Keratinocyte (primary cell): ENCODE measurements around the gene CHL1. TPM values are rescaled to one million over a fixed set of nuclear protein-coding genes. Genes with fewer than 3 reads are reported as not detected.

Experiments
- DNase-seq: peaks from one replicate; pipeline ENCODE4 v3.0.0-alpha.2; 2011; ENCODE audit warnings: low read depth, missing footprints, low spot score
- FAIRE-seq: peaks from 2 replicates; lab custom pipeline; 2011; peaks lifted over from hg19 to GRCh38; lab: Jason Lieb, UNC
- H2AFZ ChIP-seq: 2 replicates; pipeline ENCODE4 v1.6.0; 2012; ENCODE audit warnings: low read length, control low read depth, inconsistent platforms; ENCODE audit not compliant: control insufficient read depth
- H3K27ac ChIP-seq: 2 replicates; pipeline ENCODE4 v1.5.1; 2011; ENCODE audit warnings: low read length; ENCODE audit not compliant: control insufficient read depth, insufficient read depth
- H3K27me3 ChIP-seq: 3 replicates; pipeline ENCODE4 v1.6.0; 2011; ENCODE audit warnings: low read length; ENCODE audit not compliant: control insufficient read depth, insufficient read depth; ENCODE audit errors: extremely low read depth
- H3K36me3 ChIP-seq, 2 experiments: 2 replicates in 1 of 2; 3 replicates in 1 of 2; pipeline ENCODE4 v1.5.1; 2011; ENCODE audit warnings: low read length in 2 of 2, mild to moderate bottlenecking in 1 of 2; ENCODE audit not compliant: control insufficient read depth in 2 of 2, insufficient read depth in 2 of 2; ENCODE audit errors: extremely low read depth in 1 of 2
- H3K4me1 ChIP-seq: 3 replicates; pipeline ENCODE4 v1.5.1; 2011; ENCODE audit warnings: low read length; ENCODE audit not compliant: control insufficient read depth, insufficient read depth; ENCODE audit errors: extremely low read depth
- H3K4me2 ChIP-seq: 3 replicates; pipeline ENCODE4 v1.6.0; 2011; ENCODE audit warnings: low read depth, low read length; ENCODE audit not compliant: control insufficient read depth, insufficient read depth; ENCODE audit errors: extremely low read depth
- H3K4me3 ChIP-seq, 3 experiments: fragments of 200-600 bp in 1 of 3; sonication (generic) in 1 of 3; 2 replicates in 2 of 3; 3 replicates in 1 of 3; pipeline ENCODE4 v1.5.1; 2011 to 2016; ENCODE audit warnings: low read length in 3 of 3, mild to moderate bottlenecking in 3 of 3, control low read depth in 2 of 3, inconsistent platforms in 1 of 3, low read depth in 1 of 3, mixed read lengths in 1 of 3, mixed run types in 1 of 3, moderate library complexity in 1 of 3; ENCODE audit not compliant: control insufficient read depth in 2 of 3, insufficient read depth in 2 of 3; ENCODE audit errors: extremely low read depth in 1 of 3
- H3K79me2 ChIP-seq: 2 replicates; pipeline ENCODE4 v1.6.0; 2012; ENCODE audit warnings: low read length; ENCODE audit not compliant: control insufficient read depth, insufficient read depth
- H3K9ac ChIP-seq: 3 replicates; pipeline ENCODE4 v1.6.0; 2011; ENCODE audit warnings: low read length; ENCODE audit not compliant: control insufficient read depth, insufficient read depth; ENCODE audit errors: extremely low read depth
- H3K9me1 ChIP-seq: 3 replicates; pipeline ENCODE4 v1.6.0; 2011; ENCODE audit warnings: low read length; ENCODE audit not compliant: control insufficient read depth, insufficient read depth; ENCODE audit errors: extremely low read depth
- H3K9me3 ChIP-seq: 2 replicates; pipeline ENCODE4 v1.5.1; 2012; ENCODE audit warnings: low read depth, low read length; ENCODE audit not compliant: control insufficient read depth
- H4K20me1 ChIP-seq: 3 replicates; pipeline ENCODE4 v1.6.0; 2011; ENCODE audit warnings: low read length; ENCODE audit not compliant: control insufficient read depth, insufficient read depth; ENCODE audit errors: extremely low read depth
- CTCF ChIP-seq, 3 experiments: IDR thresholded peaks in 1 of 3; conservative IDR thresholded peaks in 1 of 3; optimal IDR thresholded peaks in 1 of 3; 2 replicates in 2 of 3; 3 replicates in 1 of 3; pipeline versions ENCODE3 to v1.5.1; 2011; ENCODE audit warnings: low read length in 3 of 3, mild to moderate bottlenecking in 3 of 3, moderate library complexity in 2 of 3, control low read depth in 1 of 3, inconsistent platforms in 1 of 3; ENCODE audit not compliant: insufficient read depth in 2 of 3; ENCODE audit errors: extremely low read depth in 1 of 3
- EZH2 ChIP-seq: IDR thresholded peaks from one replicate; pipeline ENCODE4 v1.6.1; 2012; ENCODE audit warnings: inconsistent platforms, mild to moderate bottlenecking, low read length, moderate library complexity
- dilution Hi-C: fragments of 300-500 bp; cut with MboI; formaldehyde crosslinking; loops from one replicate; pipeline ENCODE4 v1.7.0; 2020; ENCODE audit warnings: low sequenced_read_pairs; ENCODE audit not compliant: extremely low pct_ligation_motif_present
- polyA plus RNA-seq, 5 experiments: library from polyadenylated mRNA; depleted of rRNA in 3 of 5; stranded (reverse) in 3 of 5; stranded (forward) in 1 of 5; unstranded in 1 of 5; fragments of >200 nt; gene quantifications; 1 replicate in 1 of 5; 2 replicates in 3 of 5; 3 replicates in 1 of 5; pipeline versions ENCODE4 v1.2.1 to v1.2.3, GENCODE V29; 2011 to 2012; ENCODE audit warnings: missing spikeins in 2 of 5, low read depth in 1 of 5, low replicate concordance in 1 of 5

Gene CHL1
- polyA plus RNA-seq, 1 donor (not counting 4 experiments of a cell fraction or from before 2014, with no cell fraction given): 0.04 TPM

- H3K79me2 ChIP-seq: no peaks in the 10 kb centered on the region
- TF ChIP-seq CTCF (optimal IDR thresholded peaks at IDR 0.05 in 1 of 3, IDR thresholded peaks at IDR 0.05 in 1 of 3, conservative IDR thresholded peaks at IDR 0.05 in 1 of 3; ENCODE audit: extremely low read depth in 1 of 3, insufficient read depth in 2 of 3, low read length in 3 of 3) (no peak), EZH2 (no peak)
- FAIRE-seq: no peak
- H3K4me2 ChIP-seq: no peak overlapping the region
- no peaks in the 10 kb centered on the region for H4K20me1 ChIP-seq
- no peak overlapping the region for H3K4me3 ChIP-seq
- dilution Hi-C loops: no loop called here
- H3K4me1 ChIP-seq: no peaks in the 10 kb centered on the region
- DNase-seq: no peak
- H2AFZ ChIP-seq: no peak overlapping the region
- H3K27ac ChIP-seq: no peak overlapping the region
- no peaks in the 10 kb centered on the region for H3K27me3 ChIP-seq
- H3K9me3 ChIP-seq: no peaks in the 10 kb centered on the region
- H3K36me3 ChIP-seq: no peaks in the 10 kb centered on the region
- no peak overlapping the region for H3K9ac ChIP-seq
- no peaks in the 10 kb centered on the region for H3K9me1 ChIP-seq
These were observed 70.5 kb downstream of the CHL1 start for GRCh38 chr3:267101-267500.

GRCh38 chr3:270688-271087 lies 74.1 kb downstream of the CHL1 start:
- Histone ChIP-seq H4K20me1 (no peaks in the 10 kb centered on the region), H3K27ac (no peak overlapping the region), H3K4me3 (no peak overlapping the region), H3K4me2 (no peak overlapping the region), H2AFZ (no peak overlapping the region), H3K9me3 (no peaks in the 10 kb centered on the region), H3K4me1 (no peaks in the 10 kb centered on the region), H3K79me2 (no peaks in the 10 kb centered on the region), H3K27me3 (no peaks in the 10 kb centered on the region), H3K9me1 (no peaks in the 10 kb centered on the region), H3K9ac (no peak overlapping the region), H3K36me3 (no peaks in the 10 kb centered on the region)
- dilution Hi-C loops: no loop called here
- DNase-seq: no peak
- no peak for FAIRE-seq
- TF ChIP-seq EZH2 (no peak), CTCF (optimal IDR thresholded peaks at IDR 0.05 in 1 of 3, IDR thresholded peaks at IDR 0.05 in 1 of 3, conservative IDR thresholded peaks at IDR 0.05 in 1 of 3; ENCODE audit: extremely low read depth in 1 of 3, insufficient read depth in 2 of 3, low read length in 3 of 3) (no peak)
